GM13977 (cell line): ENCODE results near the gene ITPR2.

Experiments used
- DNase-seq: peaks from one replicate; pipeline ENCODE4 v3.0.0; 2012; ENCODE audit warnings: low spot score
- CTCF ChIP-seq: IDR thresholded peaks from 2 replicates; pipeline ENCODE4 v1.5.1; 2012; ENCODE audit warnings: mild to moderate bottlenecking, control low read depth; ENCODE audit not compliant: insufficient read depth; ENCODE audit errors: extremely low read depth, missing control alignments
- in situ Hi-C: fragments of 300-500 bp; cut with MboI; formaldehyde crosslinking; loops from one replicate; pipeline ENCODE4 v1.12.0; 2022; ENCODE audit warnings: low sequenced_read_pairs, low pct_unique_long_range_greater_than_20kb, mixed read lengths, inconsistent platforms; ENCODE audit not compliant: unreplicated experiment

The ITPR2 gene

GRCh38 chr12:26573225-26573909 lies 259.6 kb downstream of the ITPR2 start:
- DNase-seq = no peak
- in situ Hi-C loops = no loop called here
- no peak for TF ChIP-seq CTCF

DNA sequence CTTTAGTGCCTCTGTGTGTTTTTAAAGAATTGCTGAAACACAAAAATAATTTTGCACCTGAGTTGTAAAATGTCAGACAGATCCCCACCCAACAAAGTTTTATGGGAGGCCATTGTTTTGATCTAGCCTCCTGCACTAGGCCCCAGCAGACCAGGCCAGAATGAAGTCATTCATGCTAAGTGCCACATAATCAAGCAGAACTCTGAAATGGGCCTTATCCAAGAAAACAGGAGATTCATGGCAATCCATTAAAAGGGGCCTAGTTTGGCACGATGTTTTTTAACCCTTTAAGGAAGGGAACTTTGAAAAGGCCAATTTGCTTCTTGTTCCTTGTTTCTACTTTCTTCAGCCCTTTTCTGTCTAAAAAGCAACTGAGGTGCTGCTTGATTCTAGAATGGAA lies 260.9 kb downstream of the ITPR2 start:
- in situ Hi-C loops = no loop called here
- DNase-seq = no peak
- TF ChIP-seq CTCF = no peak

GRCh38 chr12:26571560-26571959 lies 261.4 kb downstream of the ITPR2 start:
- no peak for TF ChIP-seq CTCF
- DNase-seq = no peak
- in situ Hi-C loops = no loop called here

- no peak for TF ChIP-seq CTCF
- no peak for DNase-seq
- in situ Hi-C loops = no loop called here
Observed at GRCh38 chr12:26567126-26567525, 265.9 kb downstream of the ITPR2 start.

GRCh38 chr12:26566675-26567074 lies 266.3 kb downstream of the ITPR2 start:
- no peak for TF ChIP-seq CTCF
- DNase-seq = no peak
- in situ Hi-C loops = no loop called here

- no peak for DNase-seq
- in situ Hi-C loops = no loop called here
Observed at GRCh38 chr12:26566186-26566585, 266.8 kb downstream of the ITPR2 start.

More at GRCh38 chr12:26566186-26566585, 266.8 kb downstream of the ITPR2 start:
- TF ChIP-seq CTCF = no peak
